HG03457 (cell line): ENCODE results near the gene FOSL2.

Experiments
- ATAC-seq: cut with Tn5 transposase; IDR thresholded peaks from one replicate; pipeline ENCODE4 v1.9.1; 2021; ENCODE audit warnings: moderate number of reproducible peaks; ENCODE audit not compliant: unreplicated experiment

Gene FOSL2

DNA sequence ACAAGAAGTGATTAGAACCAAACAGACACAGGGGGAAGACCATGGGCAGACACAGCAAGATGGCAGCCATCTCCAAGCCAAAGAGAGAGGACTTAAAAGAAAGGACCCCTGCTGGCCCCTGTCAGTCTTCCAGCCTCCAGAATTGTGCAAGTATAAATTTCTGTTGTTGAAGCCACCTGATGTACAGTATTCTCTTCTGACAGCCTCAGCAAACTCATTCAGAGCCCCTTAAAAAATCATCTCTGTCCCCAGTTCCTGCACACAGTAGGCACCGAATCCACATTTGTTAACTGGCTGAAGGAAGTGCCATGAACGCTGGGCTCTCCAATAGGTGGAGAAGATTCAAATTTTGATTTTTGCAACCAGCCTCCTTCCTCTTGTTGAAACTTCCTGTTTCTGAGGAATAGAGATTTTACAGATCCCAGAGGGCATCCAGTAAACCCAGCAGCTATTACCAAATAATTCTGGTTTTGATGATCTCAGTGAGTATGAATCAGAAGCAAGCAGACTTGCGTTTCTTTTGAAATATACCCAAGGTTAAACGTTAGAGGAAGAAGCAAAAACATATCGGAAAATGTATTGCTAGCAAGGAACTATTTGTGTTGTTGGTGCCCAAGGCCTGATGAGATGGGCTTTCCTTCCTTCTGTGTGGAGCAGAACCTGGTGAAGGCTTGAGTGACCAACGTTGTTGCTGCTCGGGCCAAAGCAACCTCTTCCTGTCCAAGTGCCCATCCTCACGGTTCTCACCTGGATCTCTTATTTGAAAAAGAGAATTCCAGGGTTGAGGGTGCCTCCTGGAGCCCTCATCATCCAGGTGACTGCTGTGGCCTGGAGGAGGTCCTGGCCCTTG is 55.5 kb downstream of the FOSL2 start:
- no peak for ATAC-seq

DNA sequence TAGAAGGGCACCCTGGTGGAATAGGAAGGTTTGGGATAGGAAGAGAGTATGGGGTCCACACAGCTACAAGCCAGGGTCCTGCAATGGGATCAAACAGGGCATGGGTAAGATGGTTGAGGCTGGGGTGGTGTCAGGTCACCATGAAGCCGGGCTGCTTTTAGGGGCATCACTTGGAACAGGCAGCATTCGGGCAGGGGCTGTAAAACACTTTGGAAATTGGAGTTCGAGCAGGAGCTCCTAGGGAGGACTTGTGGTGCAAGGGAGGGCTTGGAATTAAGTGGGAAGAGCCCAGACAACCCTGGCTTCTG is 56.1 kb downstream of the FOSL2 start:
- ATAC-seq, result no peak

DNA sequence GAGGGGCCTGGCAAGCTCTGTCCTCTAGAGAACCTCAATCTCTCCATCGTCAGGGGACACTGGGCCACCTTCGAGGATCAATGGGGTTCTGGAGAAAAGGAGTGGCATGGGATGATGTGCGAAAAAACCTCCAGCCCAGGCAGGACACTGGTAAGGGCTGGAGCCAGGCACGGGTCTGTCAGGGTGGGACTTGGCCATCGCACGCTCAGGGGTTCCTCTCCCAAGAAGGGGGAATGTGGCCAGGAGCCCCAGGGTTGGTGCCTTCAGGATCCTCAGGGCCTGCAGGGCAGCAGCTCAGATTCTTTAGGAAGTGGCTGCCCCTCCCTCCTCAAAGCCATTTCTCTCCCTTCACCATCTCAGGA is 56.4 kb downstream of the FOSL2 start:
- ATAC-seq, result no peak

- no peak for ATAC-seq
Measured at GRCh38 chr2:28449488-28450395, 57.1 kb downstream of the FOSL2 start.

DNA sequence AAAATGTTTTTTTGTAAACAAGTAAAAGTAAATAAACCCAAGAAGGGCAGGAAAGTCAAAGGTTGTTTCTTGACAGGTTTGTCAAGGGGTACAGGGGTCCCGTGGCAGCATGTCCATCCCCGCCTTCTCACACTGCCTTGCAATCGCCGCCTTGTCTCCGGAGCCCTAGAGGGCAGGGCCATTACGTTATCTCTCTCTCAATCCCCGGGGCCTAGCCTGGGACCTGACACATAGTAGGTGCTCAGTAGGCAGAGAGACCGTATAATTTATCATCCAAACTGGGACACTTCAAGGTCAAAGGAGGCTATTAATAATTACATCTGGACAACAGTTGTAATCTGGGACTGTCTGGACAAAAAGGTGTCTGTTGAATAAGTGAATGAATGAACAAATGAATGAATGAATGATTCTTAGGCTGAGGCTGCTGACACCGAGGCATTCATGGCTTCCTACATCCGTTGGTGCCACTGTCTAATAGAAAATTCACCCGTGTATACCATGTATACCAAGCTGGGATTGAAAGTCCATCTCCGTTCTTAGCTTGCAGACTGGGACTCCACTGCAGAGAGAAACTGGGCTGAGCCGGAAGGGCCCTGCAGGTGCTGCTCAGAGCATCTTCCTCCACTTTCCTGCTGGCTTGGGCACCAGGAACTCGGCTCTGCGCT is 58.4 kb downstream of the FOSL2 start:
- ATAC-seq, result no peak

GRCh38 chr2:28451793-28452533 is 59.3 kb downstream of the FOSL2 start:
- ATAC-seq, result no peak

DNA sequence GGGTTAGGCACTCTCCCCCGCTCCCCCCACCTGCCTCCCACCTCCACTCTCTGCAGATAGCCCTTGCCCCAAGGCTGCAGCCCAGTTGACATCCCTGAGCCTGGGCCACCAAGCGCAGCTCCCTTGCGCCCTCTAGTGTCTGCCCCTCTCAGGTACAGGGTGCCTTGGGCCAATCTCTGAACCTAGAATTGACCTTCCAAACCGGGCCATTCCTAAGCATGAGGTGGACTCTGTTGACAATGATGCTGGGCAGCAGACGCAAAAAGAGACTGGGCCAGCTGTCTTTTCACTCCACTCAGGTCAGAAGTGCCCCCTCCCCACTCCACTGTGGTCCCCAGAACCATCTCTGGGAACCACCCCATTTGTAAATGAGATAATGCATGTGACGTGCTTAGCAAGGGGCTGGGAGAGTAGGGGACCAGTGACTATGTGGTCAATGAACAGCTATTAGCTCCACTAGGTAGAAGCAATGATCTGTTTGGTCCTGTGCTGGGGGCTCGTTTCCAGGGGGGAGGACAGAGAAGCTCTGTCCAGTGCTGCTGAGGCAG is 60.0 kb downstream of the FOSL2 start:
- ATAC-seq, result no peak

DNA sequence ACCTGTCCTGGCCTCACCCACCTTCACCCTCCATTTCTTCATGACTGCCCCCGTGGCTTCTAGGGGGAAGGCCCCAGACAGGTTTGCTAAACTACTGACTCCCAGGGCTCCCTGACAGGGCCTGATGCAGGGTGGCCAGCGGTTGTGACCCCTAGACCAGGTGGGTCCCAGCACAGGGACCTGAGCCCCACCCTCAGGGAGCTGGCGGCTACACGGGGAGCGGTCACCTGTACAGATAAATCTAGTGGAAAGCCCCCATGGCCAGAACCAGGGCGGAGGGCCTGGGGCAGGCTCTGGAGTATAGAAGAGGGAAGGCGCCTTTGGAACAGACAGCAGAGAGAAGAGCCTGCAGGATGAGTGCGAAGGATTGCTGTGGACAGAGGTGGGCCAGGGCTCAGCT is 60.7 kb downstream of the FOSL2 start:
- no peak for ATAC-seq

- ATAC-seq, result no peak
Measured at GRCh38 chr2:28454016-28454930, 61.6 kb downstream of the FOSL2 start.

DNA sequence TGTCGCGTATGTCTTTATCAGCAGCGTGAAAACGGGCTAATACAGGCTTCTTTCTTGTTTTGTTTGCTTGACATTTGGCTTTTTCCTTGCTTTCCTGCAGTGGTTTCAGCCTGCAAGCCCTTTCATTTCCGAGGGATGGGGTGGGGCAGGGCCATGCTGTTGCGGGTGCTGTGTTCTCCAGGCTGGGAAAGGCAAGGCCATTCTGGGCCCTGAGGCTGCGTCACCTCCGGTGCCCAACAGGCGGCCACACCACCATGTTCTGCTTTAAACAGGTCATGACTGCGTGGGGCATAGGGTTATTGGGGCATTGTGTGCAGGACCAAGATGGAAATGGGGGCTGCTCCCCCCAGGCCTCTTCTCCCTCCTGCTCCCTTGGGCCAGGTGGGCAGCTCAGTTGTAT is 64.6 kb downstream of the FOSL2 start:
- no peak for ATAC-seq

DNA sequence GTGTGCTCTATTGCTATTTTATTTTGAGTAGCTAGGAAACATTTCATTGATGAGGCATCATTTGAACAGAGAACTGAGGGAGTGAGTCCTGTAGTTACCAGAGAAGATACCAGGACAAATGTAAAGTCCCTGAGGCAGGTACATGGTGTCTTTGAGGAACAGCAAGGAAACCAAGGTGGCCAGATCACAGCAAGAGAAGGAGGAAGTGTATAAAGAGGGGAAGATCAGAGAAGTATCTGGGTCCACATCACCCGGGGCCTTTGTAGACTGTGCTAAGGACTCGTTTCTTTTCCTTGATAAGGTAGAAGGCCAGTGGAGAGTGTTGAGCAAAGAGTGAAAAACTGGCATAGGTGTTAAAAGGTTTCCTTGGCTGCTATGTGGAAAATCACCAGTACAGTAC is 68.4 kb downstream of the FOSL2 start:
- no peak for ATAC-seq

DNA sequence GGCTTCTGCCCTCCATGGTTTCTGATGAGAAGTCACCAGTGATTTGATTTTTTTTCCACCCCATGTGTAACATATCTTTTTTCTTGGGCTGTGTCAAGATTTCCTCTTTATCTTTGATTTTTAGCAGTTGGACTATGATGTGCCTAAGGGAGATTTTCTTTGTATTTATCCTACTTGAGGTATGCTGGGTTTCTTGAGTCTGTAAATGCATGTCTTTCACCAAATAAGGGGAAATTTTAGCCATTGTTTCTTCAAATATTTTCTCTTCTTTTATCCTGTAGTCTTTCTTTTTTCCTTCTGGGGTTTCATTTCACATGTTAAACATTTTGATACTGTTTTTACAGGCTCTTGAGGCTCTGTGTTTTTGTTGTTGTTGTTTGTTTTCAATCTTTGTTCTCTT is 69.5 kb downstream of the FOSL2 start:
- ATAC-seq, result no peak

DNA sequence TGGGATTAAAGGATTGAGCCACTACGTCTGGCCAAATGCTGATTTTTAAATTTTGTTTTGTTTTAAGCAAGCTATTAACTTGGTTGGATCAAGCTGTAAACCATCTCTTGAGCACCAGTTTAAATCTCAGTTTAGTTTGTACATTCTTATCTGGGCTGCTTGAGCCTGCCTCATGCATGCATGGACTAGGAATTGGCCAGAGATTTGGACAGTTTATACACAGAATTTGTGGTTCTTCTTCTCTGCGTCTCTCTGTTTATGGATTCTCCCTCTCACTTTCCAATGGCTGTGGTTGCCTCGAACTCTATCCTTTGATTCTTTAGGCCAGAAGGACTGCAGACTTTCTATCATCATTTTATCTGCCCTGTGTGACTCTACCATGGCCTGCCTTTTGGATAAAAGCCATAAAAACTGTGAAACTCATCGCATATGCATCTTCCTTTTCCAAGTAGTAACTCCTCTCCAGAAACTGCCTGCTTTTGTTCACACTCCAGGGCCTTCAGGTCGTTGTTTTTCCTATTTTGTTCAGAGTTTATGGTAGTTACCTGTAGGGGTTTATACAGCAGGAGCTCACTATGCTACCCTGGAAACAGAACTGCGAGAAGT is 70.7 kb downstream of the FOSL2 start:
- ATAC-seq, result no peak

GRCh38 chr2:28463893-28464292 is 71.2 kb downstream of the FOSL2 start:
- no peak for ATAC-seq

- no peak for ATAC-seq
Measured at GRCh38 chr2:28465148-28465885, 72.7 kb downstream of the FOSL2 start.
